Activated CD8-positive, alpha-beta memory T cell treated with anti-CD3 and anti-CD28 coated beads for 48 hours (primary cell): ENCODE measurements around the gene ALAS1.
"Not testable (repeated sequence)": the region's sequence is repeated elsewhere in the genome, so short reads cannot be mapped to it uniquely, and the experiment has no call there.

Source experiments
- DNase-seq, 3 experiments: peaks; one replicate each; pipeline ENCODE4 v3.0.0-alpha.2; 2020; ENCODE audit warnings: low read depth in 2 of 3, low spot score in 2 of 3

The ALAS1 gene

DNA sequence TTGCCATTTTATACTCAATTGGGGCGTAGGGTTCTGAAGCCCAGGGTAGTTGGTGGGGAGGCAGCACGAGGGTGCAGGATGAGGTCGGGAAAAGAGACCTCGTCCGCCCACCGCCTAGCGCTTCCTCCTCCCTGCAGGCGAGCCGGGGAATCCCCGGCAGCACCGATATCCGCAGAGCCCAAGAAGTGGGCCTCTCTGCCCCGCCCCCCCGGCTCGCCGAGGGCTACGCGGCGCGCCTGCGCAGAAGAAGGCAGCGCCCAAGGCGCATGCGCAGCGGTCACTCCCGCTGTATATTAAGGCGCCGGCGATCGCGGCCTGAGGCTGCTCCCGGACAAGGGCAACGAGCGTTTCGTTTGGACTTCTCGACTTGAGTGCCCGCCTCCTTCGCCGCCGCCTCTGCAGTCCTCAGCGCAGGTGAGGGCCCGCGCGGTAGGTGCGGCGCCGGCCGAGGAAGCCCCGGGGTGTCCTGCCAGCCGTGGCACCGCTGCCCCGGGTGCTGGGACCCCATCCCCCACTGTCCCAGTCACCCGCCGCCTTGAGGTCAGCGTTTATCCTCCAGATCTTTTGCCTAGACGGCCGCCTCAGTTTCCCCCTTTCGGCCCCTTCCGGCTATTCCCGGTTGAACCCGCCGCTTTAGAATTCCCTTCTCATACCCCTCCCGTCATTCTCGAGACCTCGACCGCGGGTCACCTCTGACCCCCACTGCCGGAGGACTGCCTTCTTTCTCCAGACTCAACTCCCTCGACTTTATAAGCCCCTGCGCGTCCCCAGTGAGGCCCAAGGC lies at the start of gene ALAS1:
TSS of gene ALAS1 (plus strand) at position 319 of the 784 bp plus-strand sequence. CDS start 1,082 bp downstream, outside the sequence.
- peak; percentile 88 to 95 (median 93) for DNase-seq

DNA sequence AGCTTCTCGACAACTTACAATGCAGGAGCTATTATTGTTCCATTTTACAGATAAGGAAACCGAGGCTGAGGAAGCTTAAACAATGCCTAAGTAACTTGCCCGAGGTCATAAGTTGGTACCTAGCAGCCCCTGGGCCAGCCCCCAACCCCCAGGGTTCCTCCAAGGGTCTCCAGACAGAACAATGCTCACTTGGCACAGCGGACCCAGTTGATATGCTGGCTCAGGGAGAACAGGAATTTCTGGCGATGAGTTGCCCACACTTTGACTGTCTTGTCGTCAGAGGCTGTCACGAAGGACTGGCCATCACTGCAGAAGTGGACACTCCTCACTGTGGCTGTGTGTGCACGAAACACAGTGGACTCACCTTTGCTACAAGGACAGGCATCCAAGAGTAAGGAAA lies 48.9 kb upstream of the ALAS1 start:
- no peak for DNase-seq

DNA sequence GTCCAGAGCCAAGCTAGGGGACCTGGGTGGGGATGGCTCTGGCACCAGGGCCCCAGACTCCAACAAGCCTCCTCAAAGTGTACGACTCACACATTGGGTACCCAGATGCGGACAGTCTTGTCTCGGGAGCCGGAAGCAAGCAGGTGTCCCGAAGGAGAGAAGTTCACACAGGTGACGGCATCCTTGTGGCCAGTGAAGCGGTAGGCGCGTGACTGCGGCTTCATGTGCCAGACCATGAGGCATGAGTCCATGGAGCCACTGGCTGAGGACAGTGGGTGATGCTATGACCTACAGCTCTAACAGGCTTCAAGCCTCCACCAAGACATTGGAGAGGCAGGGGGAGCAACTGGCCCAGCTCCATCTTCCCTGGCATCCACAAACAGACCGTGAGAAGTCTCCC lies 48.2 kb upstream of the ALAS1 start:
- DNase-seq: no peak

GRCh38 chr3:52150357-52150756 lies 47.6 kb upstream of the ALAS1 start:
- DNase-seq: no peak

DNA sequence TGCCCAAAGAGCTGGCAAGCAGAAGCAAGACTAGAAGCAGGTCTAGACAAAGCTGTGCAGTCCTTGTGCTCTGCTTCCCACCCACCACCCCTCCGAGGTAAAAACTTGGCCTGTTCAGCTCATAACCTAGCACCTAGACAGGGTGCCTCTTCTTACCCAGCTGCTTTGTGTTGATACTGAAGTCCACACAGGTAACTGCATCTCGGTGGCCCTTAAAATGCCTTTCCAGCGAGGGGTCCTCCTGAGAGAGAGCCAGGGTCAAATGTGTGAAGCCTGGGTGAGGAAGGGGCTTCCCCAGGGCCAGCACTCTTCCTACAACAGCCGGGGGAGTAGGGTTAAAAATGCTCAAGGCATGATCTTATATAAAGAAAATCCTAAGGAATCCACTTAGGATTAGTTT lies 47.1 kb upstream of the ALAS1 start:
- DNase-seq: no peak

- not testable (repeated sequence) for DNase-seq
Observed at GRCh38 chr3:52151991-52152390, 46.0 kb upstream of the ALAS1 start.

DNA sequence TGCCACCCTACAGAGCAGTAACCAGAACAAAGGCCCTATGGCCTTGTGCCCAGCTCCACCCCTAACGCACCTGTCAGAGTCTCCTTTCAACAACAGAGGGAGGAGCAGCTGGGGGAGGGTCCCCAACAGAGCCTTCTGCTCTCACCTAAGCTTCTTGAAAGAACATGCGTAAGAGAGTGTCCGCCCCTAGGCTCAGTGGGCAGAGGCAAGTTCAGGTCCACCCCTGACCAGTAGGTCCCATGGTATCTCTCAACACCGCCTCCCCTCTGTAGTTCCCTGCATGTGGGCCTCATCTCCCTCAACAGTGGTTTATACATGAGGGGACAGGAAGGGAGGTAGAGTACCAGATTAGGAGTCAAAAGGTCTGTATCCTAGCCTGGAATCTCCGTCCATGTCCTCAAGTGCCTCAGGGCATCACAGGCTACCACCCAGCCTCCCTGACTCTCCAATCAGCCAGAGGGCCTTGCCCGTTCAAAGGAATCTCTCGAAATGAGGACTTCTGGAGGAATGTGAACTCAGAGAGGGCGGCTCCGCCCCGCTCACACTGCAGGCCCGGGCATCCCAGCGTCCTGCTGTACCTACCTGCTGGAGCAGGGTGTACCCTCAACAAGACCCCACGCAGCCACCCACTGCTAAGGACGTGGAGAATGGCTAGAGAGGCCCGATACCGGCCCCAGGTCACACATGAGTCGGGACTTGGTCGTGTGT lies 44.4 kb upstream of the ALAS1 start:
- no peak for DNase-seq

- DNase-seq: peak; percentile 71 to 89 (median 72)
Observed at GRCh38 chr3:52154135-52155094, 43.5 kb upstream of the ALAS1 start, which contains the start of gene POC1A. TSS of gene POC1A (minus strand) at chr3:52154423. CDS start at chr3:52154372, 51 bp downstream.

DNA sequence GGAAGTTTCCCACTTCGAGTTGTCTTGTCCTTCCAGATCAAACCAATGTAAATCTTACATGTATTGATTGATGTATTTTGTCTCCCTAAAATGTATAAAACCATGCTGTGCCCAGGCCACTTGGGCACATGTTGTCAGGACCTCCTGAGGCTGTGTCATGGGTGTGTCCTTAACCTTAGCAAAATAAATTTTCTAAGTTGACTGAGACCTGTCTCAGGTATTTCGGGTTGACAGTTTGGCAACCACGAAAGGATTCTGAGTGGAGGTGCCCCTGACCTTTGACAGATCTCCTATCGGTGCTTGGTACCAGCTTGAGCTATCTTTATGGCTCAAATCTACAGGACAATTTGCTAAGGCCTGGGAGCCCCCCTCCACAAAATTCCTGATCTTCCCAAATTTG lies 42.0 kb upstream of the ALAS1 start:
- DNase-seq: no peak

- no peak for DNase-seq
Observed at GRCh38 chr3:52159503-52159902, 38.5 kb upstream of the ALAS1 start.

- DNase-seq: no peak
Observed at GRCh38 chr3:52162250-52162872, 35.6 kb upstream of the ALAS1 start.

DNA sequence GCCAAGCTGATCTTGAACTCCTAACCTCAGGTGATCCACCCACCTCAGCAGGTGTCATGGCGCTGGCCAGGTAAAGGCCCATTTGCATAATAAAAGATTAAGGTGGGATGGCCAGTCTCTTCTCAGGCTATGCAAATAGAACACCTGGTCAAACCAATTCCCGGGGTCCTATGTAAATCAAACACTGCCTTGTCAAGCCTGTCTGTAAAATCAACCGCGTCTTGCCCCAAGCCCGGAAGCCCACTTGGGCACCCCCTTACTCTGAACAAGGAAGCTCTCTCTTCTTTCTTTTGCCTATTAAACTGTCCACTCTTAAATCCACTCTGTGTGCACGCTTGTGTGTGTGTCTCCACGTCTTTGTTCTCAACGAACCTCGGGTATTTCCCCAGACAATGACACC lies 30.7 kb upstream of the ALAS1 start:
- DNase-seq: no peak

- not testable (repeated sequence) for DNase-seq
Observed at GRCh38 chr3:52170217-52170616, 27.7 kb upstream of the ALAS1 start.

- DNase-seq: no peak
Observed at GRCh38 chr3:52171514-52172261, 26.3 kb upstream of the ALAS1 start.

DNA sequence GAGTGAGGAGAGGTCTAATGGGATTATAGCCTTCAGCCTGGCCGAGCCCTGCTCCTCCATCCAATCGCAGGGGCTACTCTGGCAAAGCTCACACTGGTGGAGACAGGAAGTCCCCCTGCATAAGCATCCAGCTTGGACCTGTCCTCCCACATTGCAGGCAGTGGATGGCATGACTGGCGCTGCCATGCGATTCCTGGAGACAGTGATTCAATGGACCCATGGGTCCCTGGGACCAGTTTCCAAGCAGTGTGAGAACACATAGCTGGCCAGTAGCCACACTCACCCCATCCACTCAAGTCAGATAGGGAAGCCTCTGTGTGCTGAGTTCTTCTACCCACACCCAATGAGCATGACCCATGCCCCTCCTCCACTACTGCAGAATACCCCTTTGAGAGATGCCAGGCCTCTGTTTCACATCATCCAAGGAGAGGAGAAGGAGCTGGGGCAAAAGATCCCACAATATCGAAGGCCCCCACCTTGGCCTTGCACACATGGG lies 25.6 kb upstream of the ALAS1 start:
- DNase-seq: no peak

- no peak for DNase-seq
Observed at GRCh38 chr3:52173101-52173500, 24.9 kb upstream of the ALAS1 start.

- no peak for DNase-seq
Observed at GRCh38 chr3:52174896-52175295, 23.1 kb upstream of the ALAS1 start.

DNA sequence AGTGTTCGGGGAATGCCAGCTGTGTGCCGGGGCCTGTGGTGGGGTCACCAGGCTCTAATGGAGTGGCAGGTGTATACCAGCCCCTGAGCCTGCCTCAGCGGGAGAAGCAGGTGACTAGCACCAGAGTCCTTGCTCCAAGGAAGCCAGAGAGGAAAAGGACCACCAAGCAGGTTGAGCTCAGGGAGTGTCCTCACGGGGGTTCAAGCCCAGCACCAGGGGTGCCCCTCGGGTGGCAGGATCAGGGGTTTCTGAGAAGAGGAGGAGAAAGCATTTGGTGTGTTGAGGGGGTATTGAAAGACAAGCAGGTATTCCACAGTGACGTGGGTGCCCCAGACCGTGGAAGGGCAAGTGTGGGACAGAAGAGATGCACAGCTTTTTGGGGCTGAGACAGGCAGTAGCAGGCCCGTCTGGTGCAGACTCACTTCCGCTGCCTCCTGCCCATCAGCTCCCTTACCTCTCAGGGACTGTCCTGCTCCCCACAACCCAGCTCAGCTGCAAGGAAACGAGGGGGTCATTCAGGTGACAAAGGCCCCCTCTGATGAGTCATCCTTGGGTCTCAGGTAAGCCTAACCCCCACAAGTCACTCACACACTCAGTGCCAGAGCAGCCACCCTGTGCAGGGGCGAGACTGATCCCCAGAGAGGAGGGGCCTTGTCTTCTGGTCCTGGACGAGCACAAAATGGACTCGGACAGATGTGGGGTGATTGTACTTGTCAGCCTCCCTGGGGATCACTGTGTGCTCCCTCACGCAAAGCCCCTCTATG lies 22.4 kb upstream of the ALAS1 start:
- no peak for DNase-seq

DNA sequence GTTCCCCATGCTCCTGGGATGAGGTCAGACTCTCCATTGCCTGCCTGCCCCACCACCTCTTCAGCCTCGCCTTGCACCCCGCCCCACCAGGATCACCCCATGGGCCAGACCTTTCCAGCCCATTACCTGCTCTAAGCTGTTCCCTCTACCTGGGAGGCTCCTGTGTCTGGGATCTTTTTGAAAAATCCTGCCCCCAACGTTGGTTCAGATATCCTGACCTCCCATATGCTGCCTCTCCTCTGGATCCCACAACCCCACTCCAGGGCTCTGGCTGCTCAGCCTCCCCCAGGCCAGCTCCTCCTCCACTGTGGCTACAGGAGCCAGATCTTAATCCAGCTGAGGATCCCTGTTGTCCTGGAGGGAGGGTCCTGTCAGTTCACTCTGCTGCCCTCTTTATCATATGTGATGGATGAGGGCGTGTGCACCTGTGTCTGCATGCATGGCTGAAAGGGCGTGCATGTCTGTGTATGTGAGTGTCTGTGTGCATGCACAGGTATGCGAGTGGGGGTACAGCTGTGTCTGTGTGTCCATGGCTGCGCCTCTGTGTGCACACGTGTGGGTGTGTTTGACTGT lies 21.7 kb upstream of the ALAS1 start:
- DNase-seq: no peak
